OCI-LY1 (cell line): ENCODE measurements around the gene CLP1.

ENCODE experiments used
- H2AFZ ChIP-seq: fragments of 200-600 bp; sonication (generic), shearing (Covaris generic); 2 replicates; pipeline ENCODE4 v1.6.0; 2014; ENCODE audit warnings: antibody characterized with exemption, mild to moderate bottlenecking, low read length
- H3F3A ChIP-seq: fragments of 200-600 bp; sonication (generic), shearing (Covaris generic); 2 replicates; pipeline ENCODE4 v1.6.0; 2014; ENCODE audit warnings: mild to moderate bottlenecking, antibody characterized with exemption, low read length, moderate library complexity; ENCODE audit not compliant: insufficient read depth
- H3K27ac ChIP-seq: fragments of 200-600 bp; sonication (generic); 2 replicates; pipeline ENCODE4 v1.5.1; 2014; ENCODE audit warnings: low read length, mixed run types, mild to moderate bottlenecking, low read depth; ENCODE audit not compliant: poor library complexity, severe bottlenecking
- H3K27me3 ChIP-seq: fragments of 200-600 bp; sonication (generic); 2 replicates; pipeline ENCODE4 v1.6.0; 2014; ENCODE audit warnings: antibody characterized with exemption, mild to moderate bottlenecking, low read length, moderate library complexity; ENCODE audit not compliant: insufficient read depth
- H3K36me3 ChIP-seq: fragments of 200-600 bp; sonication (generic); 2 replicates; pipeline ENCODE4 v1.6.1; 2014; ENCODE audit warnings: mild to moderate bottlenecking, antibody characterized with exemption, low read length, moderate library complexity, mixed read lengths; ENCODE audit not compliant: insufficient read depth
- H3K4me1 ChIP-seq: fragments of 200-600 bp; sonication (generic); 2 replicates; pipeline ENCODE4 v1.5.1; 2014; ENCODE audit warnings: mild to moderate bottlenecking, low read length, moderate library complexity; ENCODE audit not compliant: insufficient read depth, severe bottlenecking
- H3K4me2 ChIP-seq: fragments of 200-600 bp; sonication (generic), shearing (Covaris generic); 2 replicates; pipeline ENCODE4 v1.6.1; 2014; ENCODE audit warnings: low read length
- H3K4me3 ChIP-seq: fragments of 200-600 bp; sonication (generic); 2 replicates; pipeline ENCODE4 v1.5.1; 2014; ENCODE audit warnings: low read length, low read depth, mild to moderate bottlenecking, mixed read lengths; ENCODE audit not compliant: poor library complexity, severe bottlenecking
- H3K79me2 ChIP-seq: fragments of 200-600 bp; shearing (Covaris generic); 2 replicates; pipeline ENCODE4 v1.6.1; 2016; ENCODE audit warnings: mixed run types, low read length, mixed read lengths; ENCODE audit not compliant: insufficient read depth
- H3K9ac ChIP-seq: fragments of 200-600 bp; sonication (generic), shearing (Covaris generic); 2 replicates; pipeline ENCODE4 v1.6.1; 2014; ENCODE audit warnings: mild to moderate bottlenecking, low read length, mixed read lengths
- H3K9me2 ChIP-seq: fragments of 200-600 bp; sonication (generic), shearing (Covaris generic); 2 replicates; pipeline ENCODE4 v1.6.1; 2014; ENCODE audit warnings: low read depth, mild to moderate bottlenecking, low read length, mixed read lengths
- H3K9me3 ChIP-seq: fragments of 200-600 bp; shearing (Covaris generic); 2 replicates; pipeline ENCODE4 v1.6.1; 2014; ENCODE audit warnings: low read length, mixed read lengths
- H4K20me1 ChIP-seq: fragments of 200-600 bp; sonication (generic), shearing (Covaris generic); 2 replicates; pipeline ENCODE4 v1.6.0; 2016; ENCODE audit warnings: mild to moderate bottlenecking, low read length; ENCODE audit not compliant: insufficient read depth
- EZH2 ChIP-seq: fragments of 200-600 bp; sonication (generic), shearing (Covaris generic); IDR thresholded peaks from 2 replicates; pipeline ENCODE4 v1.8.0; 2017; ENCODE audit warnings: borderline replicate concordance, mixed run types, mild to moderate bottlenecking, antibody characterized with exemption, low read length, moderate library complexity, mixed read lengths
- TF ChIP-seq, protein P1 (sequence below): fragments of 200-600 bp; sonication (generic), shearing (Covaris generic); IDR thresholded peaks from 2 replicates; pipeline ENCODE4 v1.5.1; 2017; ENCODE audit warnings: mild to moderate bottlenecking, antibody characterized with exemption, low read length, moderate library complexity, mixed read lengths

Gene CLP1

DNA sequence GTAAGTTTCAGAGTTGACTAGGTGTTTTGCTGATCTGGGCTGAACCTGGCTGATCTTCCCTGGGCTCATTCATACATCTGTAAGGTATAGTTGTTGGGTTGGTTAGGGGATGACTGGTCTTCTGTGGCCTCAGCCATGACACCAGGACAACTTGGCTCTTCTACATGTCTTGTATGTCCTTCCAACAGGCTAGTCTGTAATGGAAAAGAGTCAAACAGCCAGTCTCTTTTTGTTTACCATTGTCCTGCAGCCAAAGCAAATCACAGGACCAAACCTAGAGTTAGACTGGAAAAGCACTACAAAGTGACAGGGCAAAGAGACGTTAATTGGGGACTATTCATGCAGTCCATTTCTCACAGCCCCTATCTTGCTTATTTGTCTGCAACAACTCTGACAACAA, 42.3 kb upstream of the CLP1 start:
- no peaks in the 10 kb centered on the region for H4K20me1 ChIP-seq
- TF ChIP-seq, protein P1, sequence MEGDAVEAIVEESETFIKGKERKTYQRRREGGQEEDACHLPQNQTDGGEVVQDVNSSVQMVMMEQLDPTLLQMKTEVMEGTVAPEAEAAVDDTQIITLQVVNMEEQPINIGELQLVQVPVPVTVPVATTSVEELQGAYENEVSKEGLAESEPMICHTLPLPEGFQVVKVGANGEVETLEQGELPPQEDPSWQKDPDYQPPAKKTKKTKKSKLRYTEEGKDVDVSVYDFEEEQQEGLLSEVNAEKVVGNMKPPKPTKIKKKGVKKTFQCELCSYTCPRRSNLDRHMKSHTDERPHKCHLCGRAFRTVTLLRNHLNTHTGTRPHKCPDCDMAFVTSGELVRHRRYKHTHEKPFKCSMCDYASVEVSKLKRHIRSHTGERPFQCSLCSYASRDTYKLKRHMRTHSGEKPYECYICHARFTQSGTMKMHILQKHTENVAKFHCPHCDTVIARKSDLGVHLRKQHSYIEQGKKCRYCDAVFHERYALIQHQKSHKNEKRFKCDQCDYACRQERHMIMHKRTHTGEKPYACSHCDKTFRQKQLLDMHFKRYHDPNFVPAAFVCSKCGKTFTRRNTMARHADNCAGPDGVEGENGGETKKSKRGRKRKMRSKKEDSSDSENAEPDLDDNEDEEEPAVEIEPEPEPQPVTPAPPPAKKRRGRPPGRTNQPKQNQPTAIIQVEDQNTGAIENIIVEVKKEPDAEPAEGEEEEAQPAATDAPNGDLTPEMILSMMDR = no peak
- TF ChIP-seq EZH2 = no peak
- no peaks in the 10 kb centered on the region for H3K9me2 ChIP-seq

DNA sequence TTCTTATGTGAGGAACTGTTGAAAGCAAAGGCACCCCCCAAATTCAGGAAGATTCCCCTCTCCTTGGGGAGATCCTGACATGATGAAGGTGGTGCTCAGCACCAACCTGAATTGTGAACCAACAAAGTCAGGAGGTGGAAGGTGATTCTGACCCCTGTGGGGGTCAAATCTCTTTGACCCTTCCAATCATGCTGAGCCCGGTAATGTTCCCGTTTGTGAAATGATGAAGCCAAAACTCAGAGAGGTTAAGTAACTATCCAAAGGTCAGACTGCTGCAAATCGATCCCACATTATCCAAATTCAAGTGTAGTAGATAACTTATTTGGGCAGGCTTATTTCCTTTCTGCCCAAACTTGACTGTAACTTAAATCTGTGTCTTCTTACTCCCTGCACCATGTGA, 41.0 kb upstream of the CLP1 start:
- Histone ChIP-seq H3K4me3 (no peak overlapping the region), H4K20me1 (no peaks in the 10 kb centered on the region), H3K27me3 (no peaks in the 10 kb centered on the region), H3K36me3 (no peaks in the 10 kb centered on the region; the same call in 1 of the 2 replicates), H3K9ac (no peak overlapping the region), H2AFZ (no peak overlapping the region), H3K4me1 (no peaks in the 10 kb centered on the region), H3K9me3 (0 out of 2 replicates have a peak, but pooled peaks cover 3% of the 10 kb centered on the region), H3K27ac (no peak overlapping the region), H3K4me2 (no peak overlapping the region), H3K79me2 (no peaks in the 10 kb centered on the region), H3K9me2 (no peaks in the 10 kb centered on the region), H3F3A (no peaks in the 10 kb centered on the region)
- no peak for TF ChIP-seq EZH2
- TF ChIP-seq, protein P1 = no peak

More for the DNA sequence above, 42.3 kb upstream of the CLP1 start:
- no peak overlapping the region for H3K4me2 ChIP-seq
- H2AFZ ChIP-seq = no peak overlapping the region
- H3K27me3 ChIP-seq = no peaks in the 10 kb centered on the region
- no peak overlapping the region for H3K27ac ChIP-seq
- no peaks in the 10 kb centered on the region for H3K79me2 ChIP-seq
- 0 out of 2 replicates have a peak, but pooled peaks cover 3% of the 10 kb centered on the region for H3K9me3 ChIP-seq
- no peaks in the 10 kb centered on the region for H3F3A ChIP-seq
- H3K4me1 ChIP-seq = no peaks in the 10 kb centered on the region
- H3K4me3 ChIP-seq = no peak overlapping the region
- no peak overlapping the region for H3K9ac ChIP-seq
- H3K36me3 ChIP-seq = no peaks in the 10 kb centered on the region; the same call in 1 of the 2 replicates

DNA sequence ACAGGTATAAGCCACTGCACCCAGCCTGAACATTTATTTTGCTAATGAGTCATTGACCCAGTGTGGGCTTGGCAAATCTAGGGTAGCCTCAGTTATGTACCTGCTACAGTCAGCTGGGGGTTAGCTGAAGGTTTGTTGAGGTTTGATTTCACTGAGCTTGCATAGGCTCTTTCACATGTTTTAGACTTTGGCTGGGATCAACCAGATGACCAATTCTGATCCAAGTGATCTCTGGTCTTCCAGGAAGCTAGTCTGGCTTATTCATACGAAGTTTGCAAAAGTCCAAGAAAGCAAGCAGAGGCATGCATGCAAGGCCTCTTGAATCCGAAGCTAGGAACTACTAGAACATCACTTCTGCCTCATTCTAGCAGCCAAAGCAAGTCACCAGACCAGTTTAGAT, 39.1 kb upstream of the CLP1 start:
- Histone ChIP-seq H3F3A (no peaks in the 10 kb centered on the region), H3K36me3 (no peaks in the 10 kb centered on the region; the same call in 1 of the 2 replicates), H3K27me3 (no peaks in the 10 kb centered on the region), H3K79me2 (no peaks in the 10 kb centered on the region), H3K9me2 (no peaks in the 10 kb centered on the region), H3K4me1 (no peaks in the 10 kb centered on the region), H3K9me3 (0 out of 2 replicates have a peak, but pooled peaks cover 3% of the 10 kb centered on the region), H2AFZ (no peak overlapping the region), H3K27ac (no peak overlapping the region), H4K20me1 (no peaks in the 10 kb centered on the region), H3K4me3 (no peak overlapping the region), H3K4me2 (no peak overlapping the region), H3K9ac (no peak overlapping the region)
- TF ChIP-seq, protein P1 = no peak
- TF ChIP-seq EZH2 = no peak
